Measurements from ENCODE around the gene HP.

GRCh38 chr16:72012607-72013006 is 41.7 kb upstream of the HP start:
- TF ChIP-seq EP300 (IDR thresholded peaks at IDR 0.05) (no peak), POLR2AphosphoS5 (IDR thresholded peaks at IDR 0.05) (no peak), CTCF (IDR thresholded peaks at IDR 0.05) (no peak), POLR2A (IDR thresholded peaks at IDR 0.05) (no peak)
